H7 (cell line): ENCODE data around the gene LRRC40. TPM values are rescaled to one million over a fixed set of nuclear protein-coding genes. Genes with fewer than 3 reads are reported as not detected.
"Not testable (repeated sequence)": the region's sequence is repeated elsewhere in the genome, so short reads cannot be mapped to it uniquely, and the experiment has no call there.

Experiments used
- DNase-seq: peaks from one replicate; pipeline ENCODE4 v3.0.0; 2012
- H3K27me3 ChIP-seq: 2 replicates; pipeline ENCODE4 v1.6.0; 2011; ENCODE audit warnings: mild to moderate bottlenecking, low read length; ENCODE audit not compliant: control insufficient read depth, insufficient read depth
- H3K36me3 ChIP-seq: replicated peaks from 2 replicates; pipeline ENCODE4 v1.5.1; 2011; ENCODE audit warnings: low read length; ENCODE audit not compliant: control insufficient read depth, insufficient read depth
- H3K4me3 ChIP-seq: 2 replicates; pipeline ENCODE4 v1.5.1; 2011; ENCODE audit warnings: low read depth, mild to moderate bottlenecking, control low read depth, low read length, moderate library complexity; ENCODE audit not compliant: insufficient read depth
- total RNA-seq: library from RNA; depleted of rRNA; stranded (reverse); fragments of >200 nt; shearing (Covaris generic); gene quantifications from 2 replicates; pipeline ENCODE4 v1.2.3, GENCODE V29; 2014

LRRC40 gene
- total RNA-seq, 1 experiment from 2014 or later, result 60.6 TPM

- H3K27me3 ChIP-seq, H3K36me3 ChIP-seq, H3K4me3 ChIP-seq, DNase-seq: not testable (repeated sequence)
Observed at GRCh38 chr1:70185181-70185580, 20.2 kb downstream of the LRRC40 start.

GRCh38 chr1:70171512-70171911 is 33.9 kb downstream of the LRRC40 start:
- no peaks in the 10 kb centered on the region for H3K27me3 ChIP-seq
- no peak overlapping the region for H3K4me3 ChIP-seq
- H3K36me3 ChIP-seq, result no peaks in the 10 kb centered on the region; the same call in 1 of the 2 replicates
- no peak for DNase-seq

- DNase-seq, result no peak
- H3K27me3 ChIP-seq, result no peaks in the 10 kb centered on the region
- H3K4me3 ChIP-seq, result no peak overlapping the region
- no peaks in the 10 kb centered on the region; the same call in 1 of the 2 replicates for H3K36me3 ChIP-seq
Observed at GRCh38 chr1:70169018-70169839, 36.1 kb downstream of the LRRC40 start.

GRCh38 chr1:70168283-70168682 is 37.1 kb downstream of the LRRC40 start:
- no peak for DNase-seq
- H3K27me3 ChIP-seq, result no peaks in the 10 kb centered on the region

GRCh38 chr1:70164350-70164749 is 41.0 kb downstream of the LRRC40 start:
- H3K4me3 ChIP-seq, result no peak overlapping the region
- H3K36me3 ChIP-seq, result no peaks in the 10 kb centered on the region
- no peaks in the 10 kb centered on the region for H3K27me3 ChIP-seq
- no peak for DNase-seq

More at GRCh38 chr1:70168283-70168682, 37.1 kb downstream of the LRRC40 start:
- Histone ChIP-seq H3K36me3 (no peaks in the 10 kb centered on the region; the same call in 1 of the 2 replicates), H3K4me3 (no peak overlapping the region)

GRCh38 chr1:70156529-70157120 is 48.8 kb downstream of the LRRC40 start:
- DNase-seq, result no peak
- Histone ChIP-seq H3K4me3 (no peak overlapping the region), H3K36me3 (no peaks in the 10 kb centered on the region), H3K27me3 (no peaks in the 10 kb centered on the region)

GRCh38 chr1:70153739-70154138 is 51.6 kb downstream of the LRRC40 start:
- H3K4me3 ChIP-seq, result no peak overlapping the region
- no peaks in the 10 kb centered on the region for H3K36me3 ChIP-seq
- H3K27me3 ChIP-seq, result no peaks in the 10 kb centered on the region
- no peak for DNase-seq

- no peak overlapping the region for H3K4me3 ChIP-seq
- DNase-seq, result no peak
- H3K27me3 ChIP-seq, result no peaks in the 10 kb centered on the region
- H3K36me3 ChIP-seq, result no peaks in the 10 kb centered on the region
Observed at GRCh38 chr1:70150444-70150843, 54.9 kb downstream of the LRRC40 start.

- H3K4me3 ChIP-seq, result no peak overlapping the region
- no peak for DNase-seq
- no peaks in the 10 kb centered on the region for H3K36me3 ChIP-seq
- H3K27me3 ChIP-seq, result no peaks in the 10 kb centered on the region
Observed at GRCh38 chr1:70146488-70146887, 58.9 kb downstream of the LRRC40 start.

GRCh38 chr1:70143048-70143659 is 62.2 kb downstream of the LRRC40 start:
- Histone ChIP-seq H3K4me3 (no peak overlapping the region), H3K27me3 (no peaks in the 10 kb centered on the region), H3K36me3 (no peaks in the 10 kb centered on the region)
- no peak for DNase-seq

GRCh38 chr1:70142075-70142474 is 63.3 kb downstream of the LRRC40 start:
- no peaks in the 10 kb centered on the region for H3K36me3 ChIP-seq
- H3K4me3 ChIP-seq, result no peak overlapping the region
- no peak for DNase-seq
- H3K27me3 ChIP-seq, result no peaks in the 10 kb centered on the region

- DNase-seq, result no peak
- H3K27me3 ChIP-seq, result no peaks in the 10 kb centered on the region
- H3K36me3 ChIP-seq, result no peaks in the 10 kb centered on the region
- H3K4me3 ChIP-seq, result no peak overlapping the region
Observed at GRCh38 chr1:70140894-70141293, 64.5 kb downstream of the LRRC40 start.

GRCh38 chr1:70140343-70140742 is 65.0 kb downstream of the LRRC40 start:
- Histone ChIP-seq H3K36me3 (no peaks in the 10 kb centered on the region), H3K4me3 (no peak overlapping the region), H3K27me3 (no peaks in the 10 kb centered on the region)
- no peak for DNase-seq

- no peaks in the 10 kb centered on the region for H3K36me3 ChIP-seq
- no peak for DNase-seq
- H3K4me3 ChIP-seq, result no peak overlapping the region
- peaks cover 3% of the 10 kb centered on the region; the same call in 1 of the 2 replicates for H3K27me3 ChIP-seq
Observed at GRCh38 chr1:70134148-70134547, 71.2 kb downstream of the LRRC40 start.

- no peaks in the 10 kb centered on the region; the same call in 1 of the 2 replicates for H3K27me3 ChIP-seq
- no peak for DNase-seq
- no peak overlapping the region for H3K4me3 ChIP-seq
- no peaks in the 10 kb centered on the region for H3K36me3 ChIP-seq
Observed at GRCh38 chr1:70117046-70117445, 88.3 kb downstream of the LRRC40 start.
